A673 (cell line): ENCODE measurements around the gene YWHAH. TPM values are rescaled to one million over a fixed set of nuclear protein-coding genes. Genes with fewer than 3 reads are reported as not detected.

Source experiments
- BruUV-seq: library from RNA; stranded (reverse); fragments of 400-500 nt; replicated peaks from 2 replicates; lab custom pipeline; 2021; lab: Mats Ljungman, UMichigan
- CTCF ChIA-PET: fragments of 300-600 bp; sonication (Branson Sonifier 250); formaldehyde crosslinking; loops from one replicate; lab custom pipeline; 2022; ENCODE audit warnings: antibody characterized with exemption; lab: Charles Lee
- POLR2A ChIA-PET: fragments of 300-600 bp; sonication (Branson Sonifier 250); formaldehyde crosslinking; loops from one replicate; lab custom pipeline; 2022; ENCODE audit warnings: antibody characterized with exemption; ENCODE audit not compliant: low non-redundant PET; lab: Charles Lee
- DNase-seq: peaks from one replicate; pipeline ENCODE4 v3.0.0-alpha.2; 2015; ENCODE audit warnings: low spot score
- H3K27ac ChIP-seq: fragments of 200-600 bp; sonication (generic); 2 replicates; pipeline ENCODE4 v1.5.1; 2016; ENCODE audit warnings: mixed run types, low read depth, mild to moderate bottlenecking, mixed read lengths, antibody characterized with exemption, low read length; ENCODE audit not compliant: poor library complexity, severe bottlenecking
- H3K27me3 ChIP-seq: fragments of 200-600 bp; sonication (generic); replicated peaks from 2 replicates; pipeline ENCODE4 v1.6.1; 2017; ENCODE audit warnings: mixed run types, low read depth, mild to moderate bottlenecking, mixed read lengths, antibody characterized with exemption, low read length; ENCODE audit not compliant: insufficient read depth, poor library complexity
- H3K36me3 ChIP-seq: fragments of 200-600 bp; sonication (generic); 2 replicates; pipeline ENCODE4 v1.6.1; 2016; ENCODE audit warnings: mixed run types, mild to moderate bottlenecking, mixed read lengths, antibody characterized with exemption, low read length; ENCODE audit not compliant: insufficient read depth, poor library complexity, severe bottlenecking
- H3K4me1 ChIP-seq: fragments of 200-600 bp; sonication (generic); 2 replicates; pipeline ENCODE4 v1.6.1; 2017; ENCODE audit warnings: mixed run types, mild to moderate bottlenecking, mixed read lengths, antibody characterized with exemption, low read length; ENCODE audit not compliant: insufficient read depth, poor library complexity, severe bottlenecking
- H3K4me3 ChIP-seq: fragments of 200-600 bp; sonication (generic); 2 replicates; pipeline ENCODE4 v1.5.1; 2016; ENCODE audit warnings: low read depth, mixed run types, mild to moderate bottlenecking, mixed read lengths, low read length; ENCODE audit not compliant: poor library complexity, severe bottlenecking
- H3K9me3 ChIP-seq: fragments of 200-600 bp; sonication (generic); 2 replicates; pipeline ENCODE4 v1.6.1; 2016; ENCODE audit warnings: mixed run types, low read depth, mild to moderate bottlenecking, mixed read lengths, antibody characterized with exemption, low read length; ENCODE audit not compliant: poor library complexity, severe bottlenecking
- EZH2 ChIP-seq: fragments of 200-600 bp; sonication (generic); IDR thresholded peaks from 2 replicates; pipeline ENCODE4 v1.6.1; 2017; ENCODE audit warnings: borderline replicate concordance, low read depth, mild to moderate bottlenecking, mixed read lengths, antibody characterized with exemption, low read length; ENCODE audit not compliant: poor library complexity, severe bottlenecking
- intact Hi-C: fragments of 100-400 bp; cut with micrococcal nuclease; formaldehyde crosslinking; loops from one replicate; pipeline ENCODE4 v1.10.0; 2022; ENCODE audit not compliant: unreplicated experiment
- total RNA-seq: library from RNA; stranded (reverse); gene quantifications from 2 replicates; pipeline ENCODE4 v1.2.3, GENCODE V29; 2021
- TF ChIP-seq, protein P1 (sequence below): fragments of 300-800, 200-600 bp; sonication (generic); conservative IDR thresholded peaks from 2 replicates; pipeline ENCODE4 v1.5.1; 2017; ENCODE audit warnings: low read depth, mild to moderate bottlenecking, antibody characterized with exemption, low read length, moderate library complexity, mixed read lengths

The YWHAH gene
- total RNA-seq, 1 experiment from 2014 or later = 177 TPM

DNA sequence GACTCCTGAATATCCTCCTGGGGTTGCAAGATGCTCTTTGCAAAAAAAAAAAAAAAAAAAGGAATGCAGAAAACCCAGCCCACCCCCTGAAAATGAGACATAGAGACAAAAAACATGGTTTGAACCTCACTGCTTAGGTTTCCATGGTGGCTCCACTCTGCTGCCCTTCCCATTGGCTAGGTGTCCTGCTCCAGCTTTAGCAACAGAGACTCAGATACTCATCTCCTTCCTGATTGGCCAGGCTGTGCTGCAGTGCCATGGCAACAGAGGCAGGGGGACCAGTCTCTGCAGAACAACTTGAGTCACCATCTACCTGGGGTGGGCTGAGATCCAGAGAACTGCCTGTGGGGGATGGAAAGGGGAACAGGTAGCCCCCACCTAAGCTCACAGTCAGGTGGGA lies 17.4 kb upstream of the YWHAH start:
- Histone ChIP-seq H3K27me3 (peaks cover 5% of the 10 kb centered on the region), H3K4me3 (no peak overlapping the region), H3K36me3 (no peaks in the 10 kb centered on the region), H3K9me3 (no peaks in the 10 kb centered on the region), H3K27ac (no peak overlapping the region), H3K4me1 (no peaks in the 10 kb centered on the region)
- CTCF ChIA-PET = no interaction called here
- POLR2A ChIA-PET = no interaction called here
- no peak for DNase-seq
- BruUV-seq = no TSS peak
- intact Hi-C loops = no loop called here
- TF ChIP-seq EZH2 = no peak
- TF ChIP-seq, protein P1, sequence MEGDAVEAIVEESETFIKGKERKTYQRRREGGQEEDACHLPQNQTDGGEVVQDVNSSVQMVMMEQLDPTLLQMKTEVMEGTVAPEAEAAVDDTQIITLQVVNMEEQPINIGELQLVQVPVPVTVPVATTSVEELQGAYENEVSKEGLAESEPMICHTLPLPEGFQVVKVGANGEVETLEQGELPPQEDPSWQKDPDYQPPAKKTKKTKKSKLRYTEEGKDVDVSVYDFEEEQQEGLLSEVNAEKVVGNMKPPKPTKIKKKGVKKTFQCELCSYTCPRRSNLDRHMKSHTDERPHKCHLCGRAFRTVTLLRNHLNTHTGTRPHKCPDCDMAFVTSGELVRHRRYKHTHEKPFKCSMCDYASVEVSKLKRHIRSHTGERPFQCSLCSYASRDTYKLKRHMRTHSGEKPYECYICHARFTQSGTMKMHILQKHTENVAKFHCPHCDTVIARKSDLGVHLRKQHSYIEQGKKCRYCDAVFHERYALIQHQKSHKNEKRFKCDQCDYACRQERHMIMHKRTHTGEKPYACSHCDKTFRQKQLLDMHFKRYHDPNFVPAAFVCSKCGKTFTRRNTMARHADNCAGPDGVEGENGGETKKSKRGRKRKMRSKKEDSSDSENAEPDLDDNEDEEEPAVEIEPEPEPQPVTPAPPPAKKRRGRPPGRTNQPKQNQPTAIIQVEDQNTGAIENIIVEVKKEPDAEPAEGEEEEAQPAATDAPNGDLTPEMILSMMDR = no peak

DNA sequence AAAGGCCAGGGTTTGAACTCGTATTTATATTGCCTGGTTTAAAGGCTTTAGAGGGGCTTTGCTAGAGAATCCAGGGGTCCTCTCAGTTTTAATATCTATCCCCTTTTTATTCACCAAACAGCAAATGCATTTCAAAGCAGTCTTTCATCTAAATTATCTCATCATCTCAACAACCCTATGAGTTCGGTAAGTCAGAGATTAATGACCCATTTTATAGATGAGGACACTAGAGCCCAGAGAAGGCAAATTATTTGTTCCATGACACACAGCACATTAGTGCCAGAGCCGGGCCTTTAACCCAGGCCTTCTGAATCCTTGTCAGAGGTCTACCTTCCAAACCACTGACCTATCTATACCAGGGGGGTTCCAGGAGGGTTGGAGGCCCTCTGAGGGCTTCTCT lies 16.8 kb upstream of the YWHAH start:
- CTCF ChIA-PET = no interaction called here
- TF ChIP-seq, protein P1 = no peak
- TF ChIP-seq EZH2 = no peak
- BruUV-seq = no TSS peak
- intact Hi-C loops = no loop called here
- H3K4me3 ChIP-seq = no peak overlapping the region
- no peaks in the 10 kb centered on the region for H3K4me1 ChIP-seq
- no peaks in the 10 kb centered on the region for H3K36me3 ChIP-seq
- POLR2A ChIA-PET = no interaction called here
- peaks cover 5% of the 10 kb centered on the region for H3K27me3 ChIP-seq
- no peak for DNase-seq
- no peaks in the 10 kb centered on the region for H3K9me3 ChIP-seq
- H3K27ac ChIP-seq = no peak overlapping the region

DNA sequence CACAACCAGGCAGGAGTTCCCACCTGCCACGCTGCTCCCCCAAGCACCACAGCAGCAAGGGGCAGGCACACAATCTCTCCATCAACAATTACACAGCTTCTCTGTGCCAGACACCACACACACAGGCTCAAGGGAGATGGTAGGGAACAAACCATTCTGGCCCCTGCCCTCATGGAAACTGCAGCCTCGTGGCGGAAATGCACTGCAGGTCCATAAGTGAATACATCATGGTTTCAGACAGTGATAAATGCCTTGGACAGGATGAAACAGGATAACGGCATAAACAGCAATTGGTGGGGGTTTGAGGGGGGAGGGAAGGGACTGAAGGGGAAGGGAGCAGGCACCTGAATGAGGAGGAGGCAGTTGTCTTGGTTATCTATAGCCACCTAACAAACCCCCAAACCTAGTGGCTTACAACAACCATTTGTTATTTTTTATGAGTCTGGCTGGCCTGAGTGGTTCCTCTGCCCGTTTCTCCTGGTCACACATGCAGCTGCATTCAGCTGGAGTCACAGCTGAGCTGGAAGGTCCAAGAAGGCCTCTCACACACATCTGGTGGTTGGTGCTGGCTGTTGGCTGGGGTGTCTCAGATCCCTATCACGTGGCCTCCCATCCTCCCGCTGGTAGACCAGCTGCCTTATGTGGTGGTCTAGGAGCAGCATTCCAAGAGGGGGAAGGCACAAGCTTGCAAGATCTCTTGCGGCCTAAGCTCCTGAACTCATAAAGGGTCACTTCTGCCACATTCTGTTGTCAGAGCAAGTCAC lies 15.0 kb upstream of the YWHAH start:
- peaks cover 5% of the 10 kb centered on the region for H3K27me3 ChIP-seq
- intact Hi-C loops = no loop called here
- no peaks in the 10 kb centered on the region for H3K4me1 ChIP-seq
- no peak overlapping the region for H3K27ac ChIP-seq
- no peak overlapping the region for H3K4me3 ChIP-seq
- ChIA-PET POLR2A (no interaction called here), CTCF (no interaction called here)
- DNase-seq = no peak
- BruUV-seq = no TSS peak
- no peaks in the 10 kb centered on the region for H3K9me3 ChIP-seq
- no peak for TF ChIP-seq EZH2
- TF ChIP-seq, protein P1 = no peak
- no peaks in the 10 kb centered on the region for H3K36me3 ChIP-seq
